GM18867 (cell line): ENCODE results near the gene JAG1.

Experiments
- ATAC-seq: cut with Tn5 transposase; IDR thresholded peaks from one replicate; pipeline ENCODE4 v1.9.1; 2021; ENCODE audit warnings: mild to moderate bottlenecking, moderate library complexity; ENCODE audit not compliant: unreplicated experiment

JAG1 gene

DNA sequence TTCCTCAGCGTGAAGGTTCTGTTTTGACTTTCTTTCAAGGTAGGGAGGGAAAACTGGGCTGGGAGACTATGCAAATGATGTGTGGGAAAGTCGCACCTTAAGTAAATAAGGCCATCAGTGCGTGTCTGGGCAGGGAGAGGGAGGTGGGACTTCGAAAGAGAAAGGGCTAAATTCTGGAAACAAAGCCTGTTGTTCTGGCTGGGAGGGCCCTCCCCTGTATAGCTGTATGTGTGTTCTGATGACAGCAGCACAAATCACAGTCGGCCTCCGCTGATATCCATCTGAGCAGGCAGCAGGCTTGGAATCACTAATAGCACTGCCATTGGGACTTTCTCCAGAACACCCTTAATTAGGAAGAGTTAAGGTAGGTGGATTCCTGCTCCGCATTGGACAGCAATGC, 19.2 kb downstream of the JAG1 start:
- ATAC-seq: peak; percentile 80

GRCh38 chr20:10654250-10654610, 19.6 kb downstream of the JAG1 start:
- ATAC-seq: peak; percentile 3

- ATAC-seq: peak; percentile 44
Observed at GRCh38 chr20:10653599-10654249, 20.1 kb downstream of the JAG1 start.

DNA sequence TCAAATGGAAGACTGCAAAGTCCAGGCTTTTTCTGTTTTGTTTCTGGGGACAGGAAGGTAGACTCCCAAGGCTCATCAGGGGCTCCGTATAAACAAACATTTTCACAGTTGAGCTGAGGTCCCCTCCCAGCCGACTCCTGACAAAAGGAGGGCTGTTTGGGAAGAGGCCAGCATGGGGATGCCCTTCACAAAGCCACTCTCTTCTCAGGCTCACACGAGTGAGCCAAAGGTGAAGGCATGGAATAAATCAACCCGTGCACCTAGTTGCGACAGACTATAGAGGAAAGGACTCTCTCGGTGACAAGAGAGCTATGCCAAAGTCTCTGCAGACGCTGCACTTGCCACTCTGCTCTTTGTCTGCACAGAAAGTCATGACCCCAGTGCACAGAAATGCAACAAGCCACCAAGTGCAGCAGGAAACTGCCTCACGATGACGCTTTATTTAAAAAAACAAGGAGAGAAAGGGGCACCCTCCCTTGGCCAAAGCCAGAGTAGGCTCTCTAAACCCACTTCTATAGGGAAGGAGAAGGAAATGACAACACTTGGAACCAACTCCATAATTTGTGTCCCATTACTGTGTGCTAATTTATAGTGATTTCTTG, 21.0 kb downstream of the JAG1 start:
- no peak for ATAC-seq

DNA sequence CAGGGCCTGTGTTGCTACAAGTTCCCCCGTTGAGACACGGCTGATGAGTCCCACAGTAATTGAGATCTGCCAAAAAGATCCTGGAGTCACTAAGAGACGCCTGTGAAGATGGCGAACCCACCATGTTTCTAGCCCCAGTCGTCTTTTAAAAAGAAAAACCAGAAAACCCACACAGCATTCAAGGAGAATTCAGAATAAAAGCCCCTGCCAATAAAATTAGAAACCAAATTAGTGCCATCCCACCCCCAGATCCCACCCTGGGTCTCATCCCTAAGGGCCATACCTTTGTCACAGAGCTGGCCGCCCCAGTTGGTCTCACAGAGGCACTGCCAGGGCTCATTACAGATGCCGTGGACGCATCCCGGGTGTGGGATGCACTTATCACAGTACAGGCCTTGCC, 21.6 kb downstream of the JAG1 start:
- no peak for ATAC-seq

- no peak for ATAC-seq
Observed at GRCh38 chr20:10651227-10651990, 22.4 kb downstream of the JAG1 start.

DNA sequence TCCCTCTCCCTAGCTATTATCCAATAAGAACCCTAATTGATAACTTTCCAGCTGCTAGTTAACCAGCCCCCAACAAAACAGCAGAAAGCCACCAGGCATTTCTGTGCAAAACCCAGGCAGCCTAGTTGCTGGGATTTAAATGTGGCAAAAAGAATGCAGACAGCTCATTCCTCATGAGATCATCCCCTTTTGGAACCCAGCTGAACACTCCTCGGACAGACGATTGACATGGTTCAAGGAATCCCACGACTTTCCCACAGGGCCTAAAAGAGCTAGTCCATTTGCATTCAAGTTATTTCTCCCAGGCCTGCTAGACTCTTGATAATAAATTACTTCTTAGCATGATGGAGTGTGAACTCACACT, 24.0 kb downstream of the JAG1 start:
- no peak for ATAC-seq

DNA sequence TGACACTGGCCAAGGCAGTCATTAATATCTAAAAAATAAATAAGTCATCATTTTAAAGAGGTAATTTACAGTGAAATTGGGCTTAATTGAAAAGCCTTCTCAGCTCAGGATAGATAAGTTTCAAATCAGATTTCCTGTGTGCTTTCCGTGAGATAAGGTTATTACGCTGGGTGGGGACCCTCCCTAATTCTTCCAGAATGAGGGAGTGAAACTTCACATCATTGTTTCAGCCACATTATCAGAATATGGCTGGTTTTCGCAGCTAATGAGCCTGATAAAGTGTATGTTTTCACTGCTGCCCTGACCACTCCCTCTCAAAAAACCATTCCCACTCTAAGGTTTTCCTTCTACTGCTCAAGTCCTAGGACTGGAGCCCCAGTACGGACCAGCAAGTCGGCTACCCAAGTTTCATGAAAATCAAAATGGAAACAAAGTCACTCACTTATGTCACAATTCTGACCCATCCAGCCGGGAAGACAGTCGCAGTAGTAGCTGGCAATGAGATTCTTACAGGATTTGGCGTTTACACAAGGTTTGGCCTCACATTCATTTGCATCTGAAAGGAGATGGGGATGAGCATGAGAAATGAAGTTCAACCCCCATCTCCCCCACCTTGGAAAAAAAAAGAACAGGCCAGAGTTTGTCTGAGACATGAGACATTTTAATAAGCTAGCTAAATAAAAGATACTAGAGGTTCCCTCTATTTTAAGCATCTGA, 24.6 kb downstream of the JAG1 start:
- no peak for ATAC-seq

- no peak for ATAC-seq
Observed at GRCh38 chr20:10648651-10649050, 25.1 kb downstream of the JAG1 start.

DNA sequence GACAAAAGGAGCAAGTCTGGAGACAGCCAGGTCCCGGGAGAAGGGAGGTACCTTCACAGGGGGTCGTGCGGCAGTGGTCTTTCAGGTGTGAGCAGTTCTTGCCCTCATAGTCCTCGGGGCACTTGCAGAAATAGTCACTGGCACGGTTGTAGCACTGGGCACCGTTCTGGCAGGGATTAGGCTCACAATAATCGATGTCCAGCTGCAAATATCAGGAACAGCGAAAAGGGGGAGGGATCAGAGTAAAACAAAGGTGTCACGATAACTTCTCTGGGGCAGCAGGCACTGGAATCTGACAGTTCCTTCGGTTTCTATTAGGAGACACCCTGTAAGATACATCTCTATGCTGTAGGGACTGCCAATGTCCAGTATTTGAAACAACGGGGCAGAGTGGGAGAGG, 25.9 kb downstream of the JAG1 start:
- no peak for ATAC-seq

GRCh38 chr20:10647471-10647870, 26.3 kb downstream of the JAG1 start:
- ATAC-seq: peak; percentile 40

- no peak for ATAC-seq
Observed at GRCh38 chr20:10646886-10647420, 26.8 kb downstream of the JAG1 start.

- no peak for ATAC-seq
Observed at GRCh38 chr20:10646006-10646405, 27.8 kb downstream of the JAG1 start.

DNA sequence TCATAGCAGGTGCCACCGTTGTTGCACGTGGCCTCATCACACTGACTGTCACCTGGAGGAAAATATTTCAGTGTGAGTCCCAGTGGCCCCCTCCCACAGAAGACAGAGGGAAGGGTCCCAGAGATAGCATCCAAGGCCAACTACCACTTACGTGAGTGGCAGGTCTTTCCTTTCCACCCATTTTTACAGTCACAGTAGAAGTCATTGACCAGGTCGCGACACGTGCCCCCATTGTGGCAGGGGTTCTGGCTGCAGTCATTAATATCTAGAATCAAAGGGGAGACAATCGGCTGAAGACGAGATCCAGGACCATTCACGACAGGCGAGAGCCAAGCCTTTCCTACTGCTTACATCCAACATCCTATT, 28.6 kb downstream of the JAG1 start:
- ATAC-seq: no peak

DNA sequence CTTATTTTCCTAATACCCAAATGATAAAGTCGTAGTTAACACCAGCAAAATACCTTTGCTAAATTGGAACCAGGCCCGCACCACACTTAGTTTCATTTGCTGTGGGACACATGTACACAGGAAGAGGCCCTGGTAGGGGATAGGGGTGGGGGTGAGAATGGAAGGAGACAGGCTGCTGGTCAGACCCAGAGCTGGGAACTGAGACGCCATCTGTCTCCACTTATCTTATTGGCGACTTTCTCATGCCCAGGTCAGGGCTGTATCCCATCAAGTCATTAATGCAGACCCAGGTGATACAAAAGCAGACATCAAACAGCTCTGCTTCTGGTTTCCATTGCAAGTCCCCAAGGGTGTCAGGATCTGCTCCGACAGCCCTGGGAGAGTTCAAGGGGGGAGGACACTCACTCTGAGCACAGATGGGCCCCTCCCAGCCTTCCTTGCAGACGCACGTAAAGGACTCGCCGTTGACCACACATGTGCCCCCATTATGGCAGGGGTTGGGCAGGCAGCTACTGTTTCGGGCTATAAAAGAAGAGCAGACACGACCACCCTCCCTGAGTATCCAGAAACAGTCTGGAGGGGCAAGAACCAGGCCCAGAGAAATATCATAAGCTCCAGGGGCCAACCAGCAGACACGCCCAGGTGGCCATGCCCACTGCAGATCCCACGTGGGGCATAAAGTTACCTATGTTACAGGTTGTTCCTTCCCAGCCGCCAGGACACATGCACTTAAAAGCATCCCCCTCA, 29.2 kb downstream of the JAG1 start:
- ATAC-seq: peak; percentile 82

- ATAC-seq: no peak
Observed at GRCh38 chr20:10643560-10643873, 30.3 kb downstream of the JAG1 start.

GRCh38 chr20:10642856-10643559, 30.8 kb downstream of the JAG1 start:
- no peak for ATAC-seq

DNA sequence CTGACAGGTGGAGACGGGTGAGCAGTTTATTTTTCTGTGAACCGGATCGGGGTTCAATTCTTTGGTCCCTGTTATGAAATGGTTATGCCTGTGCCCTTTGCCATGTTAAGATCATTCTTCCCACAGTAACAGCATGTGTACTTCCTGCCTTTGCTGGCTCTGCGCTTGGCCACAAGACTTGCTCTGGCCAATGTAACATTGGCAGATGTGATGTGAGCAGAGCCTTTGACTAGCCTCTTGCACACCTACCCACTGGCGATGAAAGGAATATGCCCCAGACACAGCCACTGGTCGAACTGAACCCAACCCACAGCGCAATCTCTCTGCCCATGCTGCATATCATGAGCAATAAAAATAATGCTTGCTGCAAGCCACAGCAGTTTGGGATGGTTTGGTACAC, 31.9 kb downstream of the JAG1 start:
- ATAC-seq: no peak

DNA sequence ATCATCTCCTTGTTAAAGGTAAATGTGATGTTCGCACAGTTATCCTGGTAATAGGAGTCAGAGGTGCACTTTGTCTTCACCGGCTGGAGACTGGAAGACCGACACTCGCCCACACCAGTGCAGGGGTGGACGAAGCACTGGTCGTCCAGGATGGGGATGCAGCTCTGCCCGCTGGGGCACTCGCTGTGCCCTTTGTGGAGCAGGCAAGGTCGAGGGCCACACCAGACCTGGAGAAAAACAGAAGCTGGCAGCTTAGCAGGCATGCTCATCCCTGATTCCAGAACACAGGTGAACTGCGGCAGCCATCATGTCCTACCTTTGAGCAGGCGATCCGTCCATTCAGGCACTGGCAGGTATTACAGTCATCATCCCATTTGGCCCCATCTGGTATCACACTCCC, 32.3 kb downstream of the JAG1 start:
- no peak for ATAC-seq

DNA sequence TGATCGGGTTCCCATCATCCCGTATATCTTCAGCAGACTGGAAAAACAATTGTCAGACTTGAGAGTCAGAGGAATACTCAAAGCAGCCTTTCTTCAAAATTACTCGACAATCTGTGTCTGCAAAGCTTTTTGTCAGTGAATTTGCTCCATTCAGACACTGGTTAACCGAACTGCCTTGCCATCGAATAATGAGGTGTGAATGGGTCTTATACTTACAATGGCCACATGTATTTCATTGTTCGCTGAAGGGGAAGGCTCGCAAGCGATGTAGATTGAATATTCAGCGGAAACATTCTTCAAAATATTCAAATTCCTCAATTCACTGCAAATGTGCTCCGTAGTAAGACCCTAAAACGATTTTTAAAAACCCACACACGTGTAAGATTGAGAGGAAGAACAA, 32.9 kb downstream of the JAG1 start:
- ATAC-seq: no peak
